Coronary artery (tissue), 2 donors: ENCODE results near the gene TANC1.

Source experiments
- DNase-seq: peaks from one replicate; pipeline ENCODE4 v3.0.0-alpha.2; 2017; ENCODE audit warnings: low spot score
- H3K27ac ChIP-seq, 2 donors: fragments of 200-600 bp; sonication (generic); one replicate each; pipeline ENCODE4 v1.5.1; 2016 to 2019
- H3K4me3 ChIP-seq: fragments of 200-600 bp; sonication (generic); 2 replicates; pipeline ENCODE4 v1.5.1; 2016; ENCODE audit warnings: mild to moderate bottlenecking, moderate library complexity
- CTCF ChIP-seq: fragments of 200-600 bp; sonication (generic); IDR thresholded peaks from one replicate; pipeline ENCODE4 v1.5.1; 2019; ENCODE audit warnings: antibody characterized with exemption

The TANC1 gene

GRCh38 chr2:159045545-159046454 is 77.4 kb downstream of the TANC1 start:
- no peak for TF ChIP-seq CTCF
- no peak for DNase-seq
- H3K27ac ChIP-seq: peak overlapping the region; percentile 46 to 70
- no peak overlapping the region for H3K4me3 ChIP-seq

- Histone ChIP-seq H3K4me3 (no peak overlapping the region), H3K27ac (peak overlapping the region; percentile 70 to 77)
- no peak for DNase-seq
- no peak for TF ChIP-seq CTCF
These were observed 78.5 kb downstream of the TANC1 start for GRCh38 chr2:159046966-159047365.

- TF ChIP-seq CTCF: no peak
- Histone ChIP-seq H3K27ac (no peak overlapping the region), H3K4me3 (no peak overlapping the region)
- no peak for DNase-seq
These were observed 82.0 kb downstream of the TANC1 start for GRCh38 chr2:159050426-159050825.

- no peak for DNase-seq
- no peak for TF ChIP-seq CTCF
- peak overlapping the region in 1 of 2 donors; percentile 75 for H3K27ac ChIP-seq
- H3K4me3 ChIP-seq: no peak overlapping the region
These were observed 82.7 kb downstream of the TANC1 start for GRCh38 chr2:159051133-159051532.

- no peak for TF ChIP-seq CTCF
- Histone ChIP-seq H3K27ac (peak overlapping the region; percentile 46 to 75), H3K4me3 (peak overlapping the region; percentile 11)
- DNase-seq: no peak
These were observed 83.2 kb downstream of the TANC1 start for GRCh38 chr2:159051661-159052060.

GRCh38 chr2:159052157-159052601 is 83.7 kb downstream of the TANC1 start:
- Histone ChIP-seq H3K27ac (peak overlapping the region; percentile 46 to 75), H3K4me3 (peak overlapping the region; percentile 11)
- no peak for TF ChIP-seq CTCF
- DNase-seq: no peak
